A549 treated with Hydrocortisone at 1 μM for 4 hours (cell line): ENCODE measurements around the gene SAPCD2. TPM values are rescaled to one million over a fixed set of nuclear protein-coding genes. Genes with fewer than 3 reads are reported as not detected.

Experiments used
- total RNA-seq: library from RNA; stranded (reverse); fragments of 200-300 nt; extraction: Qiagen RNA extraction; gene quantifications from 5 replicates; pipeline ENCODE4 v1.2.3, GENCODE V29; 2022

SAPCD2 gene, protein sequence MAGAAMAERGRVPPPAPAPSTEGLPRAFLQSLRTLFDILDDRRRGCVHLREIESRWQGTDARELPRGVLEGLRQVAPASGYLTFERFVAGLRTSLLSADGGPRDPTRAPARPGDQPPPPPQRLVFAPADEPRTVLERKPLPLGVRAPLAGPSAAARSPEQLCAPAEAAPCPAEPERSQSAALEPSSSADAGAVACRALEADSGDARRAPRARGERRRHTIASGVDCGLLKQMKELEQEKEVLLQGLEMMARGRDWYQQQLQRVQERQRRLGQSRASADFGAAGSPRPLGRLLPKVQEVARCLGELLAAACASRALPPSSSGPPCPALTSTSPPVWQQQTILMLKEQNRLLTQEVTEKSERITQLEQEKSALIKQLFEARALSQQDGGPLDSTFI
- 17.6 to 24.7 TPM (median 21.7 TPM) in 5 replicates for total RNA-seq

DNA sequence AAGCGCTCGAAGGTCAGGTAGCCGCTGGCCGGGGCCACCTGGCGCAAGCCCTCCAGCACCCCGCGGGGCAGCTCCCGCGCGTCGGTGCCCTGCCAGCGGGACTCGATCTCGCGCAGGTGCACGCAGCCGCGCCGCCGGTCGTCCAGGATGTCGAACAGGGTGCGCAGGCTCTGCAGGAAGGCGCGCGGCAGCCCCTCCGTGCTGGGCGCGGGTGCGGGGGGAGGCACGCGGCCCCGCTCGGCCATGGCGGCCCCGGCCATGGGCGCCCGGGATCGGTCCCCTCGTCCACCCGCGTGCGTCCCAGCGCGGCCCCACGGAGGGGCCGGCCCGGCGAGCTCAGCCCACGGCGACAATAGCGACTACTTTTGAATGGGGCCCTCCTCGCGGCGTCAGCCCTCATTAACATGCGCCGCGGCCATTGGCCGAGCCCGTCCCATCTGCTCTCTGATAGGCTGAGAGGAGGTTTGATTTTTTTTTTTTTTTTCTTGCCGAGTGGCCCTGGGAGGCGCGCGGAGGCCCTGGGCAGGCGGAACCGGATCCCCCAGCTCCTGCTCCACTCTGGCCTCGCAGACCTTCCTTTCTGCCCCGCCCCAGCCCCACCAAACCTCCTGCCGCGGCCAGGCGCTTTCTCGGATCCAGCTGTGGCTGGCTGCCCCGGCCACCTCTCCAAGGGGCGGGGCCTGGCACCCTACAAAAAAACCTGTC, at the start of gene SAPCD2:
Gene SAPCD2 (minus strand): TSS at position 357 of the 705 bp plus-strand sequence. CDS start 97 bp downstream, at position 260.

DNA sequence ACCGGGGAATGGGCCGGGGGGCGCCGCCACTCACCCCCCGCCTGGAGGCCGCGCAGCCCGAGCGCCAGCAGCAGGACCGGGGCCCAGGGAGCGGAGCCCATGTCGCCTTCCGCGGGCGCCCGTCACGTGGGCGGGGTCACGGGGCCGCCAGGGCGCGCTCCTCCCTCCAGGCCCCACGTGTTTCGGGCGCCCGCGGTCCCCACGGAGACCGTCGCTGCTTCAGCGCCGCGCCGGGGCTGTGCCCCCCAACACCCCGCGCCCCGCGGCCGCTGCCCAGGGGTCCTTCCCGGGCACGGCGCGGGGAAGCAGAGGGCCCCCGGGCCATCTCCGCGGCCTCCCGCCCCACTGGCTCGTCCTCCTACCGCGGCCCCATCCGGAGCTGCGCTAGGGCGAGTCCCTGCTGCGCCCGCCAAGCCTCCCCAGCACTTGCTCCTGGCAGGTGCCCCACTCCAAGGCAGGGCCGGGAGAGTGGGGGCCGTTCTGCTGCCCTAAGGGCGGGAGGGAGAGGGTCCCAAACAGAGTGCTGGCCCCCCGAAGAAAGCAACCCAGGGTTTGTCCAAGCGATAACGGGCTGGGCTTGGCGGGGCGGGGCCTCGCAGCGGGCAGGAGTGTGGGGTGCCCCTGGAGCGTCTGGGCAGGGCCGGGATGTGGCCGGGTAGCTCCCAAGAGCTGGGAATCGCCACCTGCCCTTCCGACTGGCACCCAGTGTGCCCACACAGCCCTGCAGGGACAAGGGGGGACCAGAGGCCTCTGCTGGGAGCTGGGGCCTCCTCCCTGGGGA, 44.4 kb upstream of the SAPCD2 start, which contains the start of gene DPP7:
Gene DPP7 (minus strand): TSS at position 121 of the 781 bp plus-strand sequence. CDS start 20 bp downstream, at position 101.

DNA sequence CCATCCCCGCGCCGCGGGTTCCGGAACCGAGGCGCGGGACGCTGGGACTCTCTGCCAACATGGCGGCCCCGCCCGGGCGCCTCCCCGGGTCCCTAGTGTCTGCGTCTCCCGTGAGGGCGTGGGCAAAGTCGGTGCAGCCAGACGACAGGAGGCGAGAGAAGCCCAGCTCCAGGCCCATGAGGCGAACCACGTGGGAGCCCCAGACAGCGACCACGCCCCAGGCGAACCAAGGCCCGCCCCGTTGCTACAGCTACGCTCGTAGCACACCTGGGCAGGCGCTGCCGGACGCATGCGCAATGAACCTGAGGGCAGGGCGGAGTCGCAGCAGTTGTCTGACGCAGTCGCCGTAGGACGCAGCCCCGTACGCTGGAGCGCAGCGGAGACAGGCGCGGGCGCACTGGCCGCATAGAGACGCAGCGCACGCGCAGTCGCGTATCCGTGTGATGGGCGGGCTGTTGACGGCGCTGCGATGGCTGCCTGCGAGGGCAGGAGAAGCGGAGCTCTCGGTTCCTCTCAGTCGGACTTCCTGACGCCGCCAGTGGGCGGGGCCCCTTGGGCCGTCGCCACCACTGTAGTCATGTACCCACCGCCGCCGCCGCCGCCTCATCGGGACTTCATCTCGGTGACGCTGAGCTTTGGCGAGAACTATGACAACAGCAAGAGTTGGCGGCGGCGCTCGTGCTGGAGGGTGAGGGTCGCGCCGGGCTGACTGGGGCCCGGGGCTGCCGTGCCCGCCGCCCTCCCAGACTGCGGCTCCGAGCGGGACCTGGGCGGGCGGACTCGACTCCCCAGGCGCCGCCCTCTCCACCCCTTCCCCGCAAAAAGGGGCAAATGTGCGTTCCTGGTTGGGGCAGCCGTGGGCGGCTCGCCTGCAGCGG, 16.4 kb upstream of the SAPCD2 start, which contains the start of gene MAN1B1:
Gene MAN1B1 (plus strand): TSS at position 455 of the 878 bp plus-strand sequence. CDS start 15 bp downstream, at position 470.

DNA sequence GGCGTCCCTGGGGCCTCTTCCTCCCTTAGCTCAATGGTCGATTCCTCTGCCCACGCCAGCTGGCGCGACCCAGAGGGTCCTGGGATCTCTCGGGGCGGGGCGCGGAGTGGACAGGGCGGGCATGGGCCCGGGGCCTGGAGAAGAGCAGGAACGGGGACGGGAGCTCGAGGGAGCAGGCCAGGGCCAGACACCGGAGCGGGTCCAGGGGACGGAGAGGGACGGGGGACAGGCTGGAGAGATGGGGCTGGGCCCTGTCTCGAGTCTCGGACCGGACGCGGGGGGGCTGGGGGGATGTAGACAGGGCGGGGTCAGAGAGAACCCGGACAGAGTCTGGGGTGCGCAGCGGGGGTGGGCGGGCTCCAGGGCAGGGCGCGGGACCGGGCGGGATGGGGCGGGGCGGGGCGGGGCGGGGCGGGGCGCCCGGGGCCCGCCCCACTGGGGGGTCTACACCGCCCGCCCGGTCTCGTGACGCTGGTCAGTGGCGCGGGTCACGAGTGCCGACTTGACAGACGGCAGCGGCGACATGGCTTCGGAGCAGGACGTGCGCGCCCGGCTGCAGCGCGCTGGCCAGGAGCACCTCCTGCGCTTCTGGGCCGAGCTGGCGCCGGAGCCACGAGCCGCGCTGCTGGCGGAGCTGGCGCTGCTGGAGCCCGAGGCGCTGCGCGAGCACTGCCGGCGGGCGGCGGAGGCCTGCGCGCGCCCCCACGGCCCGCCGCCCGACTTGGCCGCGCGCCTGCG, 6.8 kb upstream of the SAPCD2 start, which contains the start of gene UAP1L1:
Gene UAP1L1 (plus strand): TSS at position 508 of the 738 bp plus-strand sequence. CDS start 16 bp downstream, at position 524.

DNA sequence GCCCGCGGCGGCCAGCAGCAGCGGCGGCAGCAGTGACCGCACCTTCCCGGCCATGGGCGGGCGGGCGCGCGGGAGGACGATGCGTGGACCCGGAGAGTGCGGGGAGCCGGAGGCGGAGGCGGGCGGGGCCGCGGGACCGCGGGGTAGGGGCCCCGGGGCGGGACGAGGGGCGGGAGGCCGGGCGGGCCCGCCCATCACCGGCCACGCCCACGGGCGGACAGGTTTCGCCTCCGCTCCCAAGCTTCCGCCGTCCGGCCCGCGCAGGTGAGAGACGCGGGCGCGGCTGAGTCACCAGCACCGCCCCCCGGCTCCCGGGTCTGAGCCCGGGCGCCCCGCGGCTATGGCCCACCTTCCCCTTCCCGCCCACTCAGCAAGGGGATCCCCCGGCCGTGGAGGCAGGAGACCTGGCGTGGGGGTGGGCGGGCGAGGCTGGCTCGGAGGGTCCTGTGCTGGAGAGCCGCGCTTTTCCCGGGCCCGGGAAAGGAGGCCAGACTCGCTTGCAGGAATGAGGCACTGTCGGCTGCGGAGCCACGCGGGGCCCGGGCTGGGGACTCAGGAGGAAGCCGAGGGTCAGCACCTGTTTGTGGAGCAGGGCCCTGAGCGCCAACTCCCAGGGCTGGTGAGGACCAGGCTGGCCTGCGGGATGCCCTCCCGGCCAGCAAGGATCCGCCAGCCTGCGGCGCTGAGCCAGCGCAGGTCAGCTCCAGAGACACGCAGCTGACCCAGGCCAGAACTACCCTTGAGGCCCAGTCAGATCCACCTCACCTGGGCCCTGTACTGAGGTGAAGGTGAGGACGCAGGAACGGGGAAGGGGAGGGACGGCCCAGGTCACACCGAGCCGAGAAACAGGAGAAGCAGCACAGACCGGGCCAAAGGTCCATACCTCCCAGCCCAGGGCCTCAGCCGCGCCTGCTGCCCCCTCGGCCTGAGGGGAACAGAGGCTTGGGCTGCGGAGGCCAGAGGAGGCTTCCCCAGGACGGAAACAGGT, 16.1 kb downstream of the SAPCD2 start, which contains the start of gene ENTPD2:
Gene ENTPD2 (minus strand): TSS at position 118 of the 988 bp plus-strand sequence. CDS start 64 bp downstream, at position 54.

DNA sequence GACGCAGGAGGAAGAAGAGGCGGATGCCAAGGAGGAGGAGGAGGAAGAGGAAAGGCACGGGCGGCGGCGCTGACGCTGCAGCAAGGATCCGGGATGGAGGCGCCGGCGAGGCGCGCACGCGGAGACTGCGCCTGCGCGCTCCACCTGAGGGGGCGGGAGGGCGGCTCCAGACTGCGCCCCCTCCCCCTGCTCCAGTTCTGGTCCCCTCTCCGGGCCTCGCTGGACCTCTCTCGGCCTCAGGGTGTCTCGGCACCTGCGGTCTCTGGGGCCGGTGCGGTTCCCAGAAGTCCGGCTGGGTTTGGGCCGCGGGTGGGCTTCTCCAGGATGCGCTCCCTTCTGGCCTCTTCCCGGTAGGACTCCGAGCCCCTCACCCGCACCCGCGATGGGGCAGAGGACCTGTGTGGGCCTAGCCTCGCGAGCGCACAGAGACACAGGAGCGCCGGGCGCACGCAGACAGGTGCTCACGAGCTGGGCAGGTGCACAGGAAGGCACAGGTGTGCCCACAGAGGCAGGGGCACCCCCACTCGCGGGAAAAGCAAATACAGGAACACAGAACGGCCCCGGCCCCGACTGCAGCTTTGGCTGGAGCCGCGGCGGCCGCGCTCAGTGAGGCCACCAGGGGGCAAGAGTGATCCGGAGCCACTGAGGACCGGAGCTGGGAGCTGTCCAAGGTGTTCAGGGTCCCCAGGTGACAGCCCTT, 24.1 kb downstream of the SAPCD2 start, which contains the start of gene NPDC1:
Gene NPDC1 (minus strand): TSS at position 90 of the 700 bp plus-strand sequence. CDS start 188 bp downstream, outside the sequence.

DNA sequence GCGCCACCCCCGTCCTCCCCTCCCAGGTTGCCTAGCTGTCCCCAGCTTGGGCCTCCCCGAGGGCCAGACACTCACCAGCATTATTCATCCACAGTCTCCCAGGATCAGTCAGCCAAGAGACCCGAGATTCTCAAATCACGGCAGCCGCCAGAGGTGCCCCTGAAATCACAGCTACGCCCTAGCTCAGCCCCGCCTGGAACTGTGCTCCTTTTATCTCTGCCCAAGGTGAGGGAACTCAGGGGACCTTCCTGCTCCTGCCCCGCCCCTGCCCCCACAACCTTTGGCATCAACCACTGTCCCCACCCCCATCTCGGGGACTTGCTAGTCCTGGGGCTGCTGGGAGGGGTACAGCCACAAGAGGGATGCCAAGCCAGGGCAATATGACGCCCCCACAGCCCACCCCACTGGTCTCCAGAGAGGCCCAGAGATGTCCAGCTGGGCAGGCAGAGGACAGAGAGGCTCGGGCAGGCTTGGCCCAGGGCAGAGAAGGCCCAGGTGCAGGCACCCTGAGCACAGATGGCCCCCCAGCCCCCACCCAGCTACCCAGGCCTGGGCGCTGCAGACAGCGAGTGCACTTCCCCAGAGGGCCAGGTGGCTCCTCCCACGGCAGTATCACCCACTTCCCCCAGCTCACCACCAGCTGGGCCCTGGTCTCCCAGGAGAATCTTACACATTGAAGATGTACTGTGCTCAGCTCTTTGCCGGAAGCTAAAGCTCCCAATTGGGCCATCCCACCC, 38.3 kb downstream of the SAPCD2 start, which contains the start of gene FUT7:
Gene FUT7 (minus strand): TSS at position 185 of the 737 bp plus-strand sequence. CDS start 97 bp downstream, at position 88.

DNA sequence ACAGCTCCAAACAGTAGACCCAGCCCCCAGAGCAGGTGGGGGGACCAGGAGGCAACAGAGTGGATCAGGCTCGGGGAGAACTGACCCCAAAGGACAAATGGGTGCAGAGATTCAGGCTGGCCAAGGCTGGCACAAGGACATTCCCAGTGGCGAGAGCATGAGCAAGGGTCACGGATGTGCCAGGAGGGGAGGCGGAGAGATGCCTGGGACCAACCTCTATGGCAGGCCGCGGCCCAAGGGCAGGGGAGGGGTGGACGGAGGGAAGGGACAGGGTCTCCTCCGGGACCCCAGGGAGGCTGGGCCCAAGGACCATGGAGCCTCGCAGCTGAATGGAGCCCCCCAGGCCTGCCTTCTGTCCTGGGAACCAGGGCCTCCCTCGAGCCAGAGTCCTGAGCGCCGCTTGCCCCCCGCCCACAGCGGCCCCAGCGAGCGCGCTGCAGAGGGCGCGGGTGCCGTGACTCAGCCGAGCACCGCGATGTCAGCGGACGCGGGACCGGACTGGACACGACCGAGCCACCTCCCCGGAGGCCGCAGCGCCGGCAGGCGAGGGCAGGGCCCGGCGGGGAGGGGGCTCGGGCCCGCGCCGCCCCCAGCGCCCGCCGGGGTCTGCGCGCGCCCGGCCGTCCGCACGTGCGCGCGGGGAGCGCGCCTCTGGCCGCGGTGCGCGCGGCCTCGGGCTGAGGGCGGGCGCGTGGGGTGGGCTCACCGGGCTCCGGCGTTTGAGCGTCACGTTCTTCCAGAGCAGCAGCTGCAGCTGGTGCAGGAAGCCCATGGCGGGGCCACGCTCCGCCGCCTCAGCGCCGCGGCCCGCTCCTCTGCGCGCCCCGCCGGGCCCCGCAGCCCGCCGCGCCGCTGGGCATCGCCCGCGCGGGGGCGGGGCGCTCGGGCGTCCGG, 42.7 kb downstream of the SAPCD2 start, which contains the start of gene ABCA2:
Gene ABCA2 (minus strand): TSS at position 869 of the 894 bp plus-strand sequence. CDS start 97 bp downstream, at position 772.

Other genes with a start within 250 kb of the SAPCD2 start
- 3.4 to 4.3 TPM (median 4.0 TPM) in 5 replicates for gene AJM1, start 228.1 kb downstream of the SAPCD2 start, total RNA-seq
- 221 to 341 TPM (median 305 TPM) in 5 replicates for gene PHPT1, start 221.1 kb downstream of the SAPCD2 start, total RNA-seq
- 2.6 to 4.2 TPM (median 4.0 TPM) in 5 replicates for gene MAMDC4, start 218.2 kb downstream of the SAPCD2 start, total RNA-seq
- 387 to 521 TPM (median 446 TPM) in 5 replicates for gene EDF1, start 204.2 kb downstream of the SAPCD2 start, total RNA-seq
- 43.3 to 61.4 TPM (median 48.8 TPM) in 5 replicates for gene TRAF2, start 184.0 kb downstream of the SAPCD2 start, total RNA-seq
- 71.5 to 97.8 TPM (median 91.7 TPM) in 5 replicates for gene FBXW5, start 125.8 kb downstream of the SAPCD2 start, total RNA-seq
- 0.62 to 1.7 TPM (median 1.2 TPM) in 5 replicates for gene C8G, start 125.3 kb downstream of the SAPCD2 start, total RNA-seq
- gene LCN12, start 118.3 kb downstream of the SAPCD2 start, total RNA-seq, result 0.46 to 1.6 TPM (median 1.2 TPM) in 5 replicates
- gene PTGDS, start 93.1 kb downstream of the SAPCD2 start, total RNA-seq, result 0.55 to 0.77 TPM (median 0.67 TPM) in 5 replicates
- 0.08 to 0.16 TPM (median 0.13 TPM) in 5 replicates for gene LCNL1, start 87.6 kb downstream of the SAPCD2 start, total RNA-seq
- gene PAXX, start 78.1 kb downstream of the SAPCD2 start, total RNA-seq, result 46.7 to 85.5 TPM (median 74.2 TPM) in 5 replicates
- gene CLIC3, start 74.0 kb downstream of the SAPCD2 start, total RNA-seq, result 2.3 to 5.7 TPM (median 4.6 TPM) in 5 replicates
- 22.8 to 26.7 TPM (median 24.4 TPM) in 5 replicates for gene ABCA2, start 42.3 kb downstream of the SAPCD2 start, total RNA-seq
- gene FUT7, start 38.5 kb downstream of the SAPCD2 start, total RNA-seq, result 0.05 to 0.08 TPM (median 0.06 TPM) in 4 of 5 replicates, not detected in the other
- gene NPDC1, start 24.4 kb downstream of the SAPCD2 start, total RNA-seq, result 44.0 to 83.3 TPM (median 79.5 TPM) in 5 replicates
- gene ENTPD2, start 16.5 kb downstream of the SAPCD2 start, total RNA-seq, result 3.3 to 4.5 TPM (median 3.5 TPM) in 5 replicates
- 10.8 to 13.9 TPM (median 11.0 TPM) in 5 replicates for gene UAP1L1, start 7.0 kb upstream of the SAPCD2 start, total RNA-seq
- 48.0 to 53.7 TPM (median 49.8 TPM) in 5 replicates for gene MAN1B1, start 16.4 kb upstream of the SAPCD2 start, total RNA-seq
- gene DPP7, start 44.2 kb upstream of the SAPCD2 start, total RNA-seq, result 70.6 to 111 TPM (median 110 TPM) in 5 replicates
- gene GRIN1, start 68.6 kb upstream of the SAPCD2 start, total RNA-seq, result 0.22 to 0.66 TPM (median 0.45 TPM) in 5 replicates
- 0.41 to 1.7 TPM (median 0.93 TPM) in 5 replicates for gene LRRC26, start 99.5 kb upstream of the SAPCD2 start, total RNA-seq
- gene TMEM210, start 101.5 kb upstream of the SAPCD2 start, total RNA-seq, result not detected in 5 replicates
- gene ANAPC2, start 118.0 kb upstream of the SAPCD2 start, total RNA-seq, result 26.9 to 35.9 TPM (median 31.9 TPM) in 5 replicates
- 92.8 to 153 TPM (median 142 TPM) in 5 replicates for gene SSNA1, start 118.1 kb upstream of the SAPCD2 start, total RNA-seq
- 9.2 to 11.6 TPM (median 10.2 TPM) in 5 replicates for gene TPRN, start 130.2 kb upstream of the SAPCD2 start, total RNA-seq
- 35.3 to 45.9 TPM (median 45.0 TPM) in 5 replicates for gene TMEM203, start 135.1 kb upstream of the SAPCD2 start, total RNA-seq
- 14.8 to 16.5 TPM (median 15.2 TPM) in 5 replicates for gene NDOR1, start 135.1 kb upstream of the SAPCD2 start, total RNA-seq
- 1.2 to 1.9 TPM (median 1.7 TPM) in 5 replicates for gene RNF208, start 151.7 kb upstream of the SAPCD2 start, total RNA-seq
- gene CYSRT1, start 154.6 kb upstream of the SAPCD2 start, total RNA-seq, result 3.0 to 5.5 TPM (median 4.2 TPM) in 5 replicates
- 0.07 to 0.24 TPM (median 0.14 TPM) in 5 replicates for gene RNF224, start 156.9 kb upstream of the SAPCD2 start, total RNA-seq
- gene SLC34A3, start 160.3 kb upstream of the SAPCD2 start, total RNA-seq, result 0.05 to 0.16 TPM (median 0.07 TPM) in 4 of 5 replicates, not detected in the other
- 681 to 782 TPM (median 752 TPM) in 5 replicates for gene TUBB4B, start 170.7 kb upstream of the SAPCD2 start, total RNA-seq
- gene STPG3, start 180.7 kb upstream of the SAPCD2 start, total RNA-seq, result not detected in 5 replicates
- gene NELFB, start 184.8 kb upstream of the SAPCD2 start, total RNA-seq, result 52.4 to 60.5 TPM (median 56.8 TPM) in 5 replicates
- gene TOR4A, start 207.2 kb upstream of the SAPCD2 start, total RNA-seq, result 19.9 to 27.5 TPM (median 25.0 TPM) in 5 replicates
- gene NRARP, start 231.7 kb upstream of the SAPCD2 start, total RNA-seq, result 2.5 to 5.1 TPM (median 3.9 TPM) in 5 replicates